Mammary epithelial cell (primary cell): ENCODE measurements around the gene NHLH2.

Source experiments
- EZH2 ChIP-seq: IDR thresholded peaks from 2 replicates; pipeline ENCODE4 v1.6.1; 2012; ENCODE audit warnings: low read length, inconsistent platforms, borderline replicate concordance
- TF ChIP-seq, protein P1 (sequence below), 2 donors: IDR thresholded peaks in 1 of 2; conservative IDR thresholded peaks in 1 of 2; 2 replicates each; pipeline ENCODE4 v1.5.1; 2011 to 2012; ENCODE audit warnings: inconsistent platforms in 2 of 2, low read length in 2 of 2, mild to moderate bottlenecking in 2 of 2, control low read depth in 1 of 2, low read depth in 1 of 2; ENCODE audit not compliant: insufficient read depth in 1 of 2; ENCODE audit errors: extremely low read depth in 1 of 2

DNA sequence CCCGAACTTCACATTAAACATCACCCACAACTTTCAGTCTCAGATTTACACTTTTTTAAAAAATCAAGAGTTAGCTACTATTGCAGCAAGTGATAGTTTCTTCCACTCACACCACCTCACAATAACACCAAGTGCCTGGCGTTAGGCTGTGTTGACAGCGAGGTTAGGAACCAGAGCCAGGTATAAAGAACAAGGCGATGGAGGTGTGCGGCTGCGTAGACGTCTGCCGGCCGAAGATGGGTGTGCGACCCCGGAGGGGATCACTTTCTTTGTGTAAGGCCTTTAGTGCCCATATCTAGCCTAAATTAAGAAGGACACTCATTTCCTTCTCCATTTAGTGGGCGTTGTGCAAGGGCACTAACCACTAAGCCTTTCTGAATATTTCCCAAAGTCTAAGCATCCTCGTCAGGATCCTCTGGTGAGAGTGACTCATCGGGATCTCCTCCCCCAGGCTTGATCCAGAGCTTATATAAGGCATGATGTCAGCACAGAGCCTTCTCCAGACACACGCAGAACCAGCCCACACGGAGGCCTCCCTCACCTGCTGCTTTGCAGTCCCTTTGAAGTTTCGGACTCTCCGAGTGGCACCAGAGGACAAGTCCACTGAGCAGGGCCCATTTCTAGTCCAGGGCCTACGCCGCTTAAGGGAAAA is 11.8 kb downstream of the NHLH2 start:
- TF ChIP-seq, protein P1, sequence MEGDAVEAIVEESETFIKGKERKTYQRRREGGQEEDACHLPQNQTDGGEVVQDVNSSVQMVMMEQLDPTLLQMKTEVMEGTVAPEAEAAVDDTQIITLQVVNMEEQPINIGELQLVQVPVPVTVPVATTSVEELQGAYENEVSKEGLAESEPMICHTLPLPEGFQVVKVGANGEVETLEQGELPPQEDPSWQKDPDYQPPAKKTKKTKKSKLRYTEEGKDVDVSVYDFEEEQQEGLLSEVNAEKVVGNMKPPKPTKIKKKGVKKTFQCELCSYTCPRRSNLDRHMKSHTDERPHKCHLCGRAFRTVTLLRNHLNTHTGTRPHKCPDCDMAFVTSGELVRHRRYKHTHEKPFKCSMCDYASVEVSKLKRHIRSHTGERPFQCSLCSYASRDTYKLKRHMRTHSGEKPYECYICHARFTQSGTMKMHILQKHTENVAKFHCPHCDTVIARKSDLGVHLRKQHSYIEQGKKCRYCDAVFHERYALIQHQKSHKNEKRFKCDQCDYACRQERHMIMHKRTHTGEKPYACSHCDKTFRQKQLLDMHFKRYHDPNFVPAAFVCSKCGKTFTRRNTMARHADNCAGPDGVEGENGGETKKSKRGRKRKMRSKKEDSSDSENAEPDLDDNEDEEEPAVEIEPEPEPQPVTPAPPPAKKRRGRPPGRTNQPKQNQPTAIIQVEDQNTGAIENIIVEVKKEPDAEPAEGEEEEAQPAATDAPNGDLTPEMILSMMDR (conservative IDR thresholded peaks at IDR 0.05 in 1 of 2, IDR thresholded peaks at IDR 0.05 in 1 of 2; ENCODE audit: extremely low read depth in 1 of 2, insufficient read depth in 1 of 2, low read depth in 1 of 2, low read length in 2 of 2): no peak
- no peak for TF ChIP-seq EZH2
